HEK293T (cell line): ENCODE measurements around the gene PRKCA.

ENCODE experiments used
- CTCF ChIA-PET: fragments of 350-600 bp; formaldehyde crosslinking; extraction: SDS; loops from one replicate; lab custom pipeline; 2021; ENCODE audit warnings: antibody characterized with exemption, inconsistent platforms; lab: Yijun Ruan, JAX
- POLR2A ChIA-PET: fragments of 350-600 bp; formaldehyde crosslinking; extraction: SDS; loops from one replicate; lab custom pipeline; 2020; ENCODE audit warnings: antibody characterized with exemption, inconsistent platforms; lab: Yijun Ruan, JAX
- DNase-seq: peaks from one replicate; pipeline ENCODE4 v3.0.0; 2012; ENCODE audit warnings: mixed read lengths; ENCODE audit errors: extremely low spot score
- ARNT ChIP-seq: fragments of 450-650 bp; IDR thresholded peaks from 2 replicates; pipeline ENCODE4 v1.6.1; 2017; ENCODE audit warnings: mild to moderate bottlenecking
- BHLHE40 ChIP-seq: fragments of 450-650 bp; IDR thresholded peaks from 2 replicates; pipeline ENCODE4 v1.6.1; 2016; ENCODE audit warnings: mild to moderate bottlenecking, moderate library complexity, borderline replicate concordance
- CTBP1 ChIP-seq: fragments of 450-650 bp; IDR thresholded peaks from 2 replicates; pipeline ENCODE4 v1.6.1; 2016; ENCODE audit warnings: borderline replicate concordance
- ELF4 ChIP-seq: fragments of 450-650 bp; IDR thresholded peaks from 2 replicates; pipeline ENCODE4 v1.6.1; 2017; ENCODE audit warnings: antibody characterized with exemption
- FOXA1 ChIP-seq: fragments of 450-650 bp; IDR thresholded peaks from 2 replicates; pipeline ENCODE4 v1.6.1; 2016; ENCODE audit warnings: mild to moderate bottlenecking
- FOXK2 ChIP-seq: fragments of 450-650 bp; IDR thresholded peaks from 2 replicates; pipeline ENCODE4 v1.6.1; 2016; ENCODE audit warnings: mild to moderate bottlenecking
- FOXM1 ChIP-seq: fragments of 450-650 bp; IDR thresholded peaks from 2 replicates; pipeline ENCODE4 v1.6.1; 2017; ENCODE audit warnings: mild to moderate bottlenecking, borderline replicate concordance
- HDGF ChIP-seq: fragments of 450-650 bp; IDR thresholded peaks from 2 replicates; pipeline ENCODE4 v1.6.1; 2017; ENCODE audit warnings: antibody characterized with exemption, borderline replicate concordance
- L3MBTL2 ChIP-seq: fragments of 450-650 bp; conservative IDR thresholded peaks from 2 replicates; pipeline ENCODE4 v1.6.1; 2016; ENCODE audit warnings: mild to moderate bottlenecking
- LEF1 ChIP-seq: fragments of 450-650 bp; IDR thresholded peaks from 2 replicates; pipeline ENCODE4 v1.6.1; 2017; ENCODE audit warnings: mild to moderate bottlenecking, borderline replicate concordance
- NFRKB ChIP-seq: fragments of 450-650 bp; IDR thresholded peaks from 2 replicates; pipeline ENCODE4 v1.6.1; 2016; ENCODE audit warnings: mild to moderate bottlenecking, moderate library complexity
- PKNOX1 ChIP-seq: fragments of 450-650 bp; IDR thresholded peaks from 2 replicates; pipeline ENCODE4 v1.6.1; 2016
- SP1 ChIP-seq: fragments of 450-650 bp; IDR thresholded peaks from 2 replicates; pipeline ENCODE4 v1.6.1; 2017
- SUZ12 ChIP-seq: fragments of 450-650 bp; IDR thresholded peaks from 2 replicates; pipeline ENCODE4 v1.6.1; 2016; ENCODE audit warnings: mild to moderate bottlenecking
- TARDBP ChIP-seq: fragments of 450-650 bp; IDR thresholded peaks from 2 replicates; pipeline ENCODE4 v1.6.1; 2016
- ZNF384 ChIP-seq: fragments of 450-650 bp; IDR thresholded peaks from 2 replicates; pipeline ENCODE4 v1.6.1; 2016

PRKCA gene

DNA sequence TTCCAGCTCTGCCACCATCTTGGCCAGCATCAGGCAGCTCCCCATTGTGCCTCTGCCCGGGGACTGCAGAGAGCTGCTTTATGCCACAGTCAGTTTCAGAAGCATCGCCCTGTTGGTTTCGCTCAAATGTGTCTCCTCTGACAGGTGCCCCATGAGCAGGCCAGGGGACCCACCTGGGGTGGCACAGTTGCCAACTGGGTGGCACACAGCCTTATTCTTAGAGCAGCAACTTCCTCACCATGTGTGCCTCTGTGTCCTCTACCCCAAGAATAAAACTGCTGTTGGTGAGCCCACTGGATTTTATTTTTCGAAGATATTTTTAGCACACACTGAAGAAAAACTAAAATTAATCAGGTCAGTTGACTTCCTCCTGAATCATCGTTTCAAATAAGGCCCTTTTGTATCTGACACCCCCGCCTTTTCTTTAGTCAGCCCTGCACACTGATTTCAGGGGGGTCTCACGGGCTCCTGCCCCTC lies 487.6 kb downstream of the PRKCA start:
- POLR2A ChIA-PET, result no interaction called here
- no peak for DNase-seq
- TF ChIP-seq LEF1 (no peak), ARNT (no peak), BHLHE40 (no peak), L3MBTL2 (no peak), CTBP1 (no peak), HDGF (no peak), NFRKB (no peak), SP1 (no peak), FOXM1 (no peak), TARDBP (no peak), ZNF384 (no peak), PKNOX1 (no peak), FOXK2 (no peak), FOXA1 (no peak), ELF4 (no peak), SUZ12 (no peak)
- CTCF ChIA-PET, result no interaction called here

- CTCF ChIA-PET, result no interaction called here
- no peak for TF ChIP-seq FOXM1
- TF ChIP-seq ZNF384, result no peak
- TF ChIP-seq ELF4, result no peak
- no peak for TF ChIP-seq BHLHE40
- no peak for TF ChIP-seq SP1
- no peak for TF ChIP-seq L3MBTL2
- TF ChIP-seq CTBP1, result no peak
- TF ChIP-seq FOXA1, result no peak
- no peak for TF ChIP-seq PKNOX1
- TF ChIP-seq HDGF, result no peak
- TF ChIP-seq LEF1, result no peak
- no peak for TF ChIP-seq SUZ12
- no peak for TF ChIP-seq NFRKB
- TF ChIP-seq FOXK2, result no peak
- no peak for TF ChIP-seq ARNT
- no peak for TF ChIP-seq TARDBP
- no peak for DNase-seq
- POLR2A ChIA-PET, result no interaction called here
These were observed 488.2 kb downstream of the PRKCA start for GRCh38 chr17:66790501-66791061.

DNA sequence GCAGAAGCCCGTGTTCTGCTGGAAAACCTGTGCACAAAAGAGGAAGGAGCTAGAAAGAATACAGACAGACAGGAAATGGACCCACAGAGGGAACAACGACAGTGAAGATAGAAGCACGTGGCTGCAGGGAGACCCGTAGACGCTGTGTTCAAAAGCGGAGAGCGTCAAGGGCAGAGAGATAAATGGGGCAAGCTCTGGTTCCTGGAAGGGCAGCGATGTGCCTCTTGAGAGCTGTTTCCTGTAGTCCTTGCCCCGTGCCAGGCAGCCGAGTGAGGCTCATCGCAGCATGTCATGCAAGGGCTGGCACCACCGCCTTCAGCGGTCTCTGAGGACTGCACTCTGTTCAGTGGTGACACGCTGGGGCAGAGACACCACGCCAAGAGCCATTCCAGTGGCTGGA lies 488.9 kb downstream of the PRKCA start:
- DNase-seq, result no peak
- TF ChIP-seq LEF1, result no peak
- no peak for TF ChIP-seq BHLHE40
- no peak for TF ChIP-seq L3MBTL2
- TF ChIP-seq ARNT, result no peak
- TF ChIP-seq SP1, result no peak
- TF ChIP-seq FOXA1, result no peak
- TF ChIP-seq NFRKB, result no peak
- no peak for TF ChIP-seq FOXM1
- no peak for TF ChIP-seq HDGF
- TF ChIP-seq ELF4, result no peak
- POLR2A ChIA-PET, result no interaction called here
- CTCF ChIA-PET, result no interaction called here

DNA sequence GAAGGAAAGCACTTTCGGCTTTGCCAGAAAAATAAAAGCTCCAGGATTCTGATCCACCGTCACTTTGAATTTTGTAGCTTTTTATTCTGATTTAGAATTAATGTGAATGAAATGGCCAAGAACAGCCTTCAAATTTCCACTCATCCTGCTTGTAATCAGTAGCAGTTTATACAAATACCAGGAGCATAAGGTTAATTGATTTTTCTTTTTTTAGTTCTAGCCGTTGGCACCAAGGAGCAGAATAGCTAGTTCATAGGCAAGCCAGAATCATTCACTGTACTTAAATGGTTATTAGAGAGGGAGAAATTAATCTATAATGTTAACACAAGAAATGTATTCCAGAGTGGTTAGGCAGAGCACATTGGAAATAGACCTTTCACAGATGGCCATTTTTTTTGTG lies 491.4 kb downstream of the PRKCA start:
- no peak for DNase-seq
- CTCF ChIA-PET, result no interaction called here
- no peak for TF ChIP-seq TARDBP
- POLR2A ChIA-PET, result no interaction called here

DNA sequence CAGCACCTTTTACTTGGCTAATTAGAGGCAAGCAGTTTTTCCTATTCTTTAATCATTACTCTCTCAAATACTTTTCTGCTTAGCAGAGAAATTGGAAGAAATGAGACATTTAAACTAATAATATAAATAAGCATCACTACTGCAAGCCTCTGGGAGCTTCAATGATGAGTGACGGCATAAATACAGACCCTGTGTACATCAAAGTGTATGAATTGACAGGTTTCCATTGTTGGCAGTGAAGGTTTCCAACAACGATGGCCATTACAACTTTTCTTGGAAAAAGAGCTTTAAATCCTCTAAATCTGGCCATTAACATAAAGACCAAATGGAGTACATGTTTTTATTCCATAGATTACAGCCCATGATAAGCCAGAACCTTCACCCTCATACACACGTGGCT lies 493.1 kb downstream of the PRKCA start:
- DNase-seq, result no peak
- ChIA-PET CTCF (no interaction called here), POLR2A (no interaction called here)
- TF ChIP-seq BHLHE40 (no peak), ELF4 (no peak), PKNOX1 (no peak), ARNT (no peak), SP1 (no peak), LEF1 (no peak), TARDBP (no peak), L3MBTL2 (no peak), ZNF384 (no peak), NFRKB (no peak), SUZ12 (no peak), FOXK2 (no peak), HDGF (no peak), CTBP1 (no peak), FOXA1 (no peak)

GRCh38 chr17:66799849-66800537 lies 497.6 kb downstream of the PRKCA start:
- TF ChIP-seq ELF4 (no peak), TARDBP (no peak), SUZ12 (no peak), CTBP1 (no peak), LEF1 (no peak), FOXA1 (no peak), FOXK2 (no peak), ZNF384 (no peak), ARNT (no peak), FOXM1 (no peak), NFRKB (no peak), HDGF (no peak), BHLHE40 (no peak), SP1 (no peak)
- POLR2A ChIA-PET, result no interaction called here
- CTCF ChIA-PET, result no interaction called here
- DNase-seq, result no peak
